Activated T-helper 17 cell treated with anti-CD3 and anti-CD28 coated beads, Interleukin-2, amount 50 U/mL, for 72 hours (primary cell): Measurements from ENCODE around the gene EVI5. TPM values are rescaled to one million over a fixed set of nuclear protein-coding genes. Genes with fewer than 3 reads are reported as not detected.
"Not testable (repeated sequence)": the region's sequence is repeated elsewhere in the genome, so short reads cannot be mapped to it uniquely, and the experiment has no call there.

ENCODE experiments used
- ATAC-seq: fragments of 150-1000 bp; cut with Tn5 transposase; replicated peaks from 2 replicates; pipeline ENCODE4 v1.10.0; 2021; ENCODE audit warnings: mild to moderate bottlenecking, moderate library complexity
- H3K27ac Mint-ChIP-seq: one replicate; pipeline ENCODE4 v1.8.0; 2022; ENCODE audit warnings: mixed read lengths
- H3K27me3 Mint-ChIP-seq: one replicate; pipeline ENCODE4 v1.8.0; 2022; ENCODE audit warnings: mixed read lengths
- H3K36me3 Mint-ChIP-seq: one replicate; pipeline ENCODE4 v1.8.0; 2022; ENCODE audit warnings: low read depth, mild to moderate bottlenecking, mixed read lengths
- H3K4me1 Mint-ChIP-seq: one replicate; pipeline ENCODE4 v1.8.0; 2022; ENCODE audit warnings: mixed read lengths
- H3K4me3 Mint-ChIP-seq: one replicate; pipeline ENCODE4 v1.8.0; 2022; ENCODE audit warnings: mild to moderate bottlenecking, mixed read lengths
- H3K9me3 Mint-ChIP-seq: one replicate; pipeline ENCODE4 v1.8.0; 2022; ENCODE audit warnings: mixed read lengths
- total RNA-seq, 2 donors: library from RNA; stranded (reverse); gene quantifications; one replicate each; pipeline ENCODE4 v1.2.3, GENCODE V29; 2022

Gene EVI5
- total RNA-seq, 2 donors from 2014 or later, result 7.7 to 31.8 TPM

- peak overlapping the region; percentile 2 for H3K27ac Mint-ChIP-seq
- H3K36me3 Mint-ChIP-seq, result peaks cover 86% of the 10 kb centered on the region
- H3K27me3 Mint-ChIP-seq, result no peaks in the 10 kb centered on the region
- no peaks in the 10 kb centered on the region for H3K9me3 Mint-ChIP-seq
- H3K4me3 Mint-ChIP-seq, result peak overlapping the region; percentile 97
- no peak for ATAC-seq
- H3K4me1 Mint-ChIP-seq, result peaks cover 21% of the 10 kb centered on the region
Observed at GRCh38 chr1:92571578-92571977, 213.3 kb downstream of the EVI5 start.

GRCh38 chr1:92567211-92567868 lies 217.6 kb downstream of the EVI5 start:
- Mint-ChIP-seq H3K9me3 (no peaks in the 10 kb centered on the region), H3K4me1 (peaks cover 18% of the 10 kb centered on the region), H3K27ac (no peak overlapping the region), H3K36me3 (peaks cover 84% of the 10 kb centered on the region), H3K27me3 (no peaks in the 10 kb centered on the region), H3K4me3 (no peak overlapping the region)
- ATAC-seq, result peak; percentile 96

GRCh38 chr1:92563457-92564216 lies 221.3 kb downstream of the EVI5 start:
- peaks cover 81% of the 10 kb centered on the region for H3K36me3 Mint-ChIP-seq
- ATAC-seq, result no peak
- H3K27ac Mint-ChIP-seq, result no peak overlapping the region
- H3K4me1 Mint-ChIP-seq, result peaks cover 6% of the 10 kb centered on the region
- no peak overlapping the region for H3K4me3 Mint-ChIP-seq
- H3K9me3 Mint-ChIP-seq, result no peaks in the 10 kb centered on the region
- H3K27me3 Mint-ChIP-seq, result no peaks in the 10 kb centered on the region

GRCh38 chr1:92556350-92556749 lies 228.6 kb downstream of the EVI5 start:
- peak overlapping the region; percentile 47 for H3K4me3 Mint-ChIP-seq
- ATAC-seq, result peak; percentile 83
- no peaks in the 10 kb centered on the region for H3K9me3 Mint-ChIP-seq
- H3K27ac Mint-ChIP-seq, result peak overlapping the region; percentile 90
- H3K36me3 Mint-ChIP-seq, result peaks cover 93% of the 10 kb centered on the region
- H3K27me3 Mint-ChIP-seq, result no peaks in the 10 kb centered on the region
- peaks cover 18% of the 10 kb centered on the region for H3K4me1 Mint-ChIP-seq

GRCh38 chr1:92554216-92554615 lies 230.7 kb downstream of the EVI5 start:
- Mint-ChIP-seq H3K36me3 (peaks cover 87% of the 10 kb centered on the region), H3K27me3 (no peaks in the 10 kb centered on the region), H3K4me1 (peaks cover 18% of the 10 kb centered on the region), H3K27ac (no peak overlapping the region), H3K4me3 (no peak overlapping the region), H3K9me3 (no peaks in the 10 kb centered on the region)
- no peak for ATAC-seq

GRCh38 chr1:92551916-92552315 lies 233.0 kb downstream of the EVI5 start:
- H3K9me3 Mint-ChIP-seq, result no peaks in the 10 kb centered on the region
- ATAC-seq, result no peak
- no peaks in the 10 kb centered on the region for H3K27me3 Mint-ChIP-seq
- no peak overlapping the region for H3K4me3 Mint-ChIP-seq
- peaks cover 11% of the 10 kb centered on the region for H3K4me1 Mint-ChIP-seq
- peaks cover 88% of the 10 kb centered on the region for H3K36me3 Mint-ChIP-seq
- no peak overlapping the region for H3K27ac Mint-ChIP-seq

- Mint-ChIP-seq H3K36me3 (peaks cover 84% of the 10 kb centered on the region), H3K9me3 (peaks cover 5% of the 10 kb centered on the region), H3K4me3 (no peak overlapping the region), H3K27ac (no peak overlapping the region), H3K4me1 (peaks cover 35% of the 10 kb centered on the region), H3K27me3 (no peaks in the 10 kb centered on the region)
- ATAC-seq, result peak; percentile 56
Observed at GRCh38 chr1:92544756-92545165, 240.1 kb downstream of the EVI5 start.

GRCh38 chr1:92543131-92544055 lies 241.5 kb downstream of the EVI5 start:
- H3K27me3 Mint-ChIP-seq, result no peaks in the 10 kb centered on the region
- H3K27ac Mint-ChIP-seq, result peak overlapping the region; percentile 62
- peaks cover 5% of the 10 kb centered on the region for H3K9me3 Mint-ChIP-seq
- no peak overlapping the region for H3K4me3 Mint-ChIP-seq
- H3K36me3 Mint-ChIP-seq, result peaks cover 85% of the 10 kb centered on the region
- peaks cover 44% of the 10 kb centered on the region for H3K4me1 Mint-ChIP-seq
- no peak for ATAC-seq

GRCh38 chr1:92538413-92539061 lies 246.4 kb downstream of the EVI5 start:
- Mint-ChIP-seq H3K4me1 (peaks cover 46% of the 10 kb centered on the region), H3K4me3 (peak overlapping the region; percentile 75), H3K27me3 (no peaks in the 10 kb centered on the region), H3K9me3 (peaks cover 9% of the 10 kb centered on the region), H3K27ac (peak overlapping the region; percentile 95), H3K36me3 (peaks cover 71% of the 10 kb centered on the region)
- peak; percentile 68 for ATAC-seq

GRCh38 chr1:92538048-92538412 lies 246.9 kb downstream of the EVI5 start:
- H3K4me3 Mint-ChIP-seq, result peak overlapping the region; percentile 75
- no peaks in the 10 kb centered on the region for H3K27me3 Mint-ChIP-seq
- peak; percentile 65 for ATAC-seq
- H3K36me3 Mint-ChIP-seq, result peaks cover 71% of the 10 kb centered on the region
- H3K9me3 Mint-ChIP-seq, result peaks cover 9% of the 10 kb centered on the region
- H3K27ac Mint-ChIP-seq, result peak overlapping the region; percentile 95
- H3K4me1 Mint-ChIP-seq, result peaks cover 46% of the 10 kb centered on the region

- Mint-ChIP-seq H3K9me3 (peaks cover 6% of the 10 kb centered on the region), H3K27me3 (no peaks in the 10 kb centered on the region), H3K27ac (peak overlapping the region; percentile 95), H3K4me3 (peak overlapping the region; percentile 75), H3K4me1 (peaks cover 47% of the 10 kb centered on the region), H3K36me3 (peaks cover 71% of the 10 kb centered on the region)
- ATAC-seq, result peak; percentile 59
Observed at GRCh38 chr1:92536980-92537884, 247.7 kb downstream of the EVI5 start.

- peaks cover 48% of the 10 kb centered on the region for H3K4me1 Mint-ChIP-seq
- peak overlapping the region; percentile 75 for H3K4me3 Mint-ChIP-seq
- peak overlapping the region; percentile 95 for H3K27ac Mint-ChIP-seq
- H3K27me3 Mint-ChIP-seq, result no peaks in the 10 kb centered on the region
- no peak for ATAC-seq
- peaks cover 4% of the 10 kb centered on the region for H3K9me3 Mint-ChIP-seq
- H3K36me3 Mint-ChIP-seq, result peaks cover 73% of the 10 kb centered on the region
Observed at GRCh38 chr1:92536211-92536979, 248.5 kb downstream of the EVI5 start.

GRCh38 chr1:92532371-92532770 lies 252.5 kb downstream of the EVI5 start:
- H3K36me3 Mint-ChIP-seq, result peaks cover 58% of the 10 kb centered on the region

More at GRCh38 chr1:92532371-92532770, 252.5 kb downstream of the EVI5 start:
- H3K9me3 Mint-ChIP-seq, H3K27me3 Mint-ChIP-seq, ATAC-seq: not testable (repeated sequence)
- H3K4me1 Mint-ChIP-seq, result peaks cover 41% of the 10 kb centered on the region
- H3K4me3 Mint-ChIP-seq, result peak overlapping the region; percentile 75
- peak overlapping the region; percentile 95 for H3K27ac Mint-ChIP-seq
